Stimulated activated CD8-positive, alpha-beta memory T cell treated with anti-CD3 and anti-CD28 coated beads, Interleukin-12 subunit alpha, Interleukin-12 subunit beta, amount 100 ng/mL, for 1 hour (primary cell): ENCODE results near the gene HAL.
"Not testable (repeated sequence)": the region's sequence is repeated elsewhere in the genome, so short reads cannot be mapped to it uniquely, and the experiment has no call there.

Experiments used
- DNase-seq: peaks from one replicate; pipeline ENCODE4 v3.0.0-alpha.2; 2020; ENCODE audit warnings: low read depth

Gene HAL

DNA sequence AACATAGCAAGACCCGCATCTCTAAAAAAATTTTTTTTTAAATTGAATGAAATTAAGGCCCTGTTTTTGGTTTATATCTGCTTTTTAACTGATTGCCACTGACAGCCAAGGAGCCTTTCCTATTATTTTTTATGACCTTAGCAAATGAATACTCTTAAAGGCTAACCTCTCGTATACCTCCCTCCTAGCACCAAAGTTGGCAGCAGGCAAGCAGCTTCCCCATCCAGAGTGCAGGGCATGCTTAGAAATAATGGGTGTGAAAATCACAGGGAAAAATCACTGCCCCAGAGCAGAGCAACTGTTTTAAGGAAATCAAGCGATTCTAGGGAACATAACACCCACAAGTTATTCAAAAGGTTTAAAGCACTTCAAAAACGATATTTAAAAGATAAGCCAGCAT is 20.7 kb downstream of the HAL start:
- no peak for DNase-seq

DNA sequence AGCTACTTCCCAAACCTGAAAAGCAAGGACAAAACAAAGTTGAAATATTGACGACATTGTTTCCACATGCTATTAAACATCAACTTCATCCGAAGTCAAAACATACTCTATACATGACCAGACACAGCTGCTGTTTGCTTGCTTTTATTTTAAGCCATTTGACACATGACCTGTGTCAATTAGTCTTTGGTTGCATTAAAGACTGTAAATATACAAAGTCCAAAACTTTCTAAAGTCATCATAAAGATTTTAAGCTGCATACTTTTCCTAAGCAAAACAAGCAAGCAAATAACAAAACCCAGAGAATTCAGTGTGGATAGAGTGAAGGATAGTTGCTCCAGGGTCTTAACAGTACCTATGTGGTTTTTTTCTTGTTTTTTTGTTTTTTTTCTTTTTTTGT is 21.8 kb downstream of the HAL start:
- no peak for DNase-seq

DNA sequence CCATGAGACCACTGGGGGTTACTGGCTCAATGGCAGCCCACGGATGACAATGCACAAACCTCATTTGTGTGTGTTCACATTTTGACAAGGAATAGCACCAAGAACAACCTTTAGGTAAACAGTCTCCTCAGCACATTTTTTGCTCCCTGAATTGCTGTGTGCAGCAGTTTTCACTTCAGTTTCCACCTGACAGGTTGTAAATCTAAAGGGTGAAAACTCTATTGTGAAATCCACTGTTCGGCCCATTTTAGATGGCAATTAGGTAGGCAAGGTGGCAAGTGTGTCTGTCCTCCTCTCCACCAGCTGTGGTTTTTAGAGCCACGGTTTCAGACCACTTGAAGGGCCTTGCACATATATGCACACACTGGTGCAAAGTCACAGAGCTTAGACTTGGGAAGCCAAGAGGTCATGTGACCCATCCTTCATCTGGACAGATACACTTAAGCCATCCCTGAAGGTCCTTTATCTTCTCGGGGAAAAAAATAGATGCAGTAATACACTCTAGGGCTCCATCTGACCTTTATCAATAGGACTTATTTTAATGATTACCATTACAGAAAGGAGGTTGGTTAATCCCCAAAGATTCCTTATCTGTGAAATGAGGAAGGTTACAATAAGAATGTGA is 23.2 kb downstream of the HAL start:
- DNase-seq = no peak

- no peak for DNase-seq
Observed at GRCh38 chr12:95970905-95971304, 25.2 kb downstream of the HAL start.

- not testable (repeated sequence) for DNase-seq
Observed at GRCh38 chr12:95969116-95969515, 27.0 kb downstream of the HAL start.

GRCh38 chr12:95967301-95967700 is 28.8 kb downstream of the HAL start:
- DNase-seq = no peak

DNA sequence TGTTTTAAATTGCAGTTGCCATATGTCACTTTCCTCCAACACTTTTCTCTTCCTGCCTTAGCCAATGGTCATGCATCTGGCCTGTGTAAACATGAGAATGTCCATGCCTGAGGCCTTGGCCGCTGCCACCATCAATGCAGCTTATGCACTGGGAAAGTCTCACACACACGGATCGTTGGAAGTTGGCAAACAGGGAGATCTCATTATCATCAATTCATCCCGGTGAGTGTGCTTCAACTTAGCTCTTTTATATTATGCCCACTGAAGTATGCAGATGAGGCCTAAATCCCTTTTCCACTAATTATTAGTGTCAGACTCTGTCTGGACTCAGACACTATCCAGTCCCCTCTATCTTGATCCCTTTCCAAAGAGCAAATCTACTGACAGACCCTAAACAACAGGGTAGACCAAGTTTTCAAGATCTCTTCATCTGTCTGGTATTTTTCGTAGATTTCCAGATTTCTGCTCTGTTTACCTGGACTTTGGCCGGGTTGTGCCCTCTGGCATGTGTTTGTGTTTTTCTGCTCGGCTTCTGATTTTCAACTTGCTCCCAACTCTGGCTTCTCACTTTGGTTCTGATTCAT is 29.8 kb downstream of the HAL start:
- no peak for DNase-seq

- no peak for DNase-seq
Observed at GRCh38 chr12:95963096-95963495, 33.0 kb downstream of the HAL start.

DNA sequence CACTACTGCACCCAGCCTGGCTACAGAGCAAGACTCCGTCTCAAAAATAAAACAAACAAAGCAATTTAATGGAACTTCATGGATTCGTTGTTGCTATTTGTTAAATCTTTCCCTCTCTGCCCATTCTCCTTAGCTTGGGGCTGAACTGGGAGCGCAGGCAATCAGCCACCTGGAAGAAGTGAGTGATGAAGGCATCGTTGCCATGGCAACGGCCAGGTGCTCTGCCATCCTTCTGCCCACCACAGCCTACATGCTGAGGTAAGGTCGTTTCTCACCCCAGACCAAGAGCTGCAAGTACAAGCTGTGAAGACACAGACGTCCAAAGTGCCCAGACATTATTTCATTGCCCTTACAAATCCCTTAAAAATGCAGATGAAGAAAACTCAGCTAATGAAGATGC is 33.9 kb downstream of the HAL start:
- no peak for DNase-seq

GRCh38 chr12:95960241-95960640 is 35.9 kb downstream of the HAL start:
- DNase-seq = no peak

- no peak for DNase-seq
Observed at GRCh38 chr12:95959107-95959506, 37.0 kb downstream of the HAL start.

GRCh38 chr12:95956557-95957145 is 39.5 kb downstream of the HAL start:
- DNase-seq = no peak

DNA sequence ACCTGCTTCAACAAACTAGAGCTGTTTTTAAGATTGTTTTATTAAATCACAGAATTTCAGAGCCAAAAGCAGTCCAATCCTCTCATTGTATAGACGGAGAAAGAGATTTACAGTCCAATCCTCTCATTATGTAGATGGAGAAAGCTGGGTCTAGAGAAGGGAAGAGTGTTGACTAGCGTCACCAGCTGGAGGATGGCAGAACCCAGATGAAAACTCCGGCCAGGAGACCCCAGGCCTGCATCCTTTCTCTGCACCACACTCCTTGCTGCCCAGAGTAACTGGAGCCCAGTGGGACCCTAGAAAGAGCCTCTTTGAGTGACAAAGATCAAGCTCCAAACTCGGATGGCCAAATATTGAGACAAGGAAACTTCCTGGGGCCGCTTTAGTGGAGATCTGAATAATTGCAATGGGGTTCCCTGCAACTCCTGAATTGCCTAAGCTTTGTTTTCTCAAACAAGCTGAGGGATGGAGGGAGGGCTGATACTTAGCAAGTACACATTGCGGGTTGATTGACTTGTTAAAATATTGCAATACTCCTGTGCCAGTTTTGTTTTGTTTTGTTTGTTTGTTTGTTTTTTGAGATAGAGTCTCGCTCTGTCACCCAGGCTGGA is 40.5 kb downstream of the HAL start:
- no peak for DNase-seq

DNA sequence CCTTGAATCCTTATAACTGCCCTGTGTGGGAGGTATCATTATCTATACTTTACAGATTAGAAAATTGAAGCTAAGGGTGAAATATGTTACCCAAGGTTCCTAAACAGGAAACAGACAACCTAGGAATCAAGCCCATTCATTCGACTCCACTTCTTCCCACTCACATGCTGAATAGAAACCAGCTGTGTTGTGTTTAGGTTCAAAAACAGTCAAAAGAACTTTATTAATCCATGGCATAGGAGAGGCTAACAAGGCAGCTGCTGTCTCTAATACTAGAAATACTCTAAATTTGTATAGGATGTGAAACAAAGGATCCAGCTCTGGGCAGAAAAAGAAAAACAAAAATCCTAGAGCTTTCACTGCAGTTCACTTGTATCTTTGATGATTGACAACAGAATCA is 43.1 kb downstream of the HAL start:
- no peak for DNase-seq

- no peak for DNase-seq
Observed at GRCh38 chr12:95951515-95951914, 44.6 kb downstream of the HAL start.

- no peak for DNase-seq
Observed at GRCh38 chr12:95949477-95950206, 46.5 kb downstream of the HAL start.

DNA sequence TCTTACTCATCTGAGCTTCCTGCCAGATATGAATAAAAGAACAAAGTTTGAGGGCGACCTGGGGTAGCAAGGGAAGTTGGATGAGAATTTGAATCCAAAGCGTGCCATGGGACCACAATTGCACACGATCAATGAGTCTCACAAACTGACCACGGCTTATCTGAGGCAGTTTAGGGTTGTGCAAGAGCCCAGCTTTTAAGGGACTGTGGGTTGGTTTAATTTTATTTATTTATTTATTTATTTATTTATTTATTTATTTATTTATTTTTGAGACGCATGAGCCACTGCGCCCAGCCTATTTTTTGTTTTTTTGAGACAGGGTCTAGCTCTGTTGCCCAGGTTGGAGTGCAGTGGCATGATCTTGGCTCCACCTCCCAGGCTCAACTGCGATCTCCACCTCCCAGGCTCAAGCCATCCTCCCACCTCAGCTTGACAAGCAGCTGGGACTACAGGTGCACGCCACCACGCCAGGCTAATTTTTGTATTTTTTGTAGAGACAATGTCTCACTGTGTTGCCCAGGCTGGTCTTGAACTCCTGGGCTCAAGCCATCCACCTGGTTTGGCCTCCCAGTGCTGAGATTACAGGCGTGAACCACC is 51.9 kb downstream of the HAL start:
- no peak for DNase-seq

- peak; percentile 26 for DNase-seq
Observed at GRCh38 chr12:95943330-95943842, 52.8 kb downstream of the HAL start, which contains the start of gene AMDHD1. Gene AMDHD1, plus strand, starts transcription at chr12:95943331. Its CDS starts 68 bp downstream, at chr12:95943399.

DNA sequence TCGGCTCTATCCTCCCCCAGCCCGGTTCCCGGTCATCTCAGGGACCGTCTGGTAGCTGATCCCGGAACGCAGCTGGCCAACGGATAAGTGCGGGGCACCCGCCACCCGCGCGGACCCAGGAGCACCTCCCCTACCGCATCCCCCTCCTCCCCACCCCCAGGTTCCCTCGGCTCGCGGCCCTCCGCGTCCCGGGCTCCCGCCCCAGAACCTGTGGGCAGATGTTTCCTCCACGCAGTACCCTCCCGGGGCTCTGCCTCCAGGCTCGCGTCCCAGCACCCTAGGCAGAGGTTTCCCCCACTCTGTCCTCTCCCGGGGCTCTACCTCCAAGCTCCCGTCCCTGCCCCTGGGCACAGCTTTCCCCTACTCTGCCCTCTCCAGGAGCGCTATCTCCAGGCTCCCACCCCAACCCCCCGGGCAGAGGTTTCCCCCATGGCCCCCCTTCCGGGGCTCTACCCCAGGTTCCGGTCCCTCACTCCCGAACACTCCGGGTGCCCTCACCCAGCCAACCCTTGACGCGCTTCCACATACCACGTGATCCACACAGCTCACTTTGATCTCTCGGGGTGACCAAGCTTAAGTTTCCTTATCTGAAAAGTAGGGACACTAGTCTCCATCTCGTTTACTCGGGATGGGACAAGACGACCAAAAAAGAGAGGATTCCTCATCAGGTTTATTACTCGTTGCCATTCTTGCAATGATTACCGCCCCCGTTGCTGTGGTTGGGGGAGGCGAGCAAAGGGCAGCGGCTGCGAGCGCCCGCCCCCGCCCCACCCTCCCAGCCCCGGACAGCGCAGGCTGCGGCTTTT is 53.4 kb downstream of the HAL start, which contains the start of gene CCDC38:
Gene CCDC38 (minus strand): TSS at position 91 of the 806 bp plus-strand sequence. CDS start 6,105 bp downstream, outside the sequence.
- DNase-seq = peak; percentile 71

DNA sequence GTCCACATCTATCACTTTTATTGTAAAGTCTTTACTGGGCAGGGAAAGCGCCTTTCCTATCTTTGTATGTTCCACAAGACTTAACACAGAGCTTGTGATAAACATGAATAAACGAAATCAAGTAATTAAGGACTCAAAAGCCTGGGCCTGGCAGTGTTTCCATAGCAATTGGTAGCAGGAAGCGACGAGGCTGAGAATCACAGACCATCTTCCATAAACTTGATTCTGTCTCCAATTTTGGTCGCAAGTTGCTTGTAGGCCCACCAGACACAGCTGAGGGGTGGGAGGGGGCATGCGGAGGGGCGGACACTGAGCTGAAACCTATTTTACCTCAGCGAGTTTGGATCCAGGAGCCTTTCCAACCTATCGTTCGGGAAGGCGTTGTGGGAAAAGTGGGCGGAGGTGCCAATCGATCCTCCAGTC is 54.0 kb downstream of the HAL start:
- no peak for DNase-seq

- no peak for DNase-seq
Observed at GRCh38 chr12:95940514-95940913, 55.6 kb downstream of the HAL start.
